Activated T-helper 2 cell treated with anti-CD3 and anti-CD28 coated beads, Interferon-gamma antibody, Interleukin-2, Interleukin-4, amounts not matched to agents 10 μg/mL and 5 μg/mL and 100 μg/mL, durations not matched to agents 14 hours and 24 hours and 36 hours (primary cell): Measurements from ENCODE around the gene MYCT1. TPM values are rescaled to one million over a fixed set of nuclear protein-coding genes. Genes with fewer than 3 reads are reported as not detected.
"Not testable (repeated sequence)": the region's sequence is repeated elsewhere in the genome, so short reads cannot be mapped to it uniquely, and the experiment has no call there.

Experiments
- DNase-seq: peaks from one replicate; pipeline ENCODE4 v3.0.0; 2021; ENCODE audit warnings: low spot score
- H3K27ac Mint-ChIP-seq: one replicate; pipeline ENCODE4 v1.8.0; 2021; ENCODE audit warnings: mixed read lengths
- H3K27me3 Mint-ChIP-seq: one replicate; pipeline ENCODE4 v1.8.0; 2021; ENCODE audit warnings: low read depth, mixed read lengths
- H3K36me3 Mint-ChIP-seq: one replicate; pipeline ENCODE4 v1.8.0; 2021; ENCODE audit warnings: low read depth, mixed read lengths
- H3K4me1 Mint-ChIP-seq: one replicate; pipeline ENCODE4 v1.8.0; 2021; ENCODE audit warnings: low read depth, mixed read lengths
- H3K4me3 Mint-ChIP-seq: one replicate; pipeline ENCODE4 v1.8.0; 2021; ENCODE audit warnings: low read depth, mild to moderate bottlenecking, moderate library complexity, mixed read lengths
- H3K9me3 Mint-ChIP-seq: one replicate; pipeline ENCODE4 v1.8.0; 2021; ENCODE audit warnings: mixed read lengths
- intact Hi-C: fragments of 100-400 bp; cut with micrococcal nuclease; formaldehyde crosslinking; loops from one replicate; pipeline ENCODE4 v1.15.1; 2023
- total RNA-seq: library from RNA; stranded (reverse); gene quantifications from 2 replicates; pipeline ENCODE4 v1.2.3, GENCODE V29; 2022

MYCT1 gene
- total RNA-seq, 1 donor from 2014 or later, result not detected

- no peaks in the 10 kb centered on the region for H3K36me3 Mint-ChIP-seq
- H3K27ac Mint-ChIP-seq, result no peak overlapping the region
- H3K27me3 Mint-ChIP-seq, result peaks cover 7% of the 10 kb centered on the region
- no peaks in the 10 kb centered on the region for H3K9me3 Mint-ChIP-seq
- no peak overlapping the region for H3K4me3 Mint-ChIP-seq
- no peak for DNase-seq
- intact Hi-C loops, result no loop called here
- H3K4me1 Mint-ChIP-seq, result no peaks in the 10 kb centered on the region
Measured at GRCh38 chr6:152696522-152696921, 1.2 kb upstream of the MYCT1 start.

- Mint-ChIP-seq H3K27me3 (peaks cover 10% of the 10 kb centered on the region), H3K36me3 (no peaks in the 10 kb centered on the region), H3K4me1 (no peaks in the 10 kb centered on the region), H3K9me3 (no peaks in the 10 kb centered on the region), H3K4me3 (no peak overlapping the region), H3K27ac (no peak overlapping the region)
- no peak for DNase-seq
- intact Hi-C loops, result no loop called here
Measured at GRCh38 chr6:152698692-152699091, 995 bp downstream of the MYCT1 start.

- Mint-ChIP-seq H3K27ac (no peak overlapping the region), H3K4me3 (no peak overlapping the region), H3K27me3 (peaks cover 10% of the 10 kb centered on the region), H3K9me3 (no peaks in the 10 kb centered on the region), H3K4me1 (no peaks in the 10 kb centered on the region), H3K36me3 (no peaks in the 10 kb centered on the region)
- no peak for DNase-seq
- intact Hi-C loops, result no loop called here
Measured at GRCh38 chr6:152700427-152700826, 2.7 kb downstream of the MYCT1 start.

GRCh38 chr6:152701081-152701862 lies 3.6 kb downstream of the MYCT1 start:
- no peak overlapping the region for H3K27ac Mint-ChIP-seq
- no peak for DNase-seq
- intact Hi-C loops, result no loop called here
- H3K36me3 Mint-ChIP-seq, result no peaks in the 10 kb centered on the region
- H3K27me3 Mint-ChIP-seq, result peaks cover 10% of the 10 kb centered on the region
- H3K9me3 Mint-ChIP-seq, result no peaks in the 10 kb centered on the region
- H3K4me1 Mint-ChIP-seq, result no peaks in the 10 kb centered on the region
- no peak overlapping the region for H3K4me3 Mint-ChIP-seq

GRCh38 chr6:152701863-152702401 lies 4.2 kb downstream of the MYCT1 start:
- intact Hi-C loops, result no loop called here
- DNase-seq, result no peak
- H3K27me3 Mint-ChIP-seq, result peaks cover 10% of the 10 kb centered on the region
- H3K4me3 Mint-ChIP-seq, result no peak overlapping the region
- H3K36me3 Mint-ChIP-seq, result no peaks in the 10 kb centered on the region
- H3K4me1 Mint-ChIP-seq, result no peaks in the 10 kb centered on the region
- no peaks in the 10 kb centered on the region for H3K9me3 Mint-ChIP-seq
- no peak overlapping the region for H3K27ac Mint-ChIP-seq

GRCh38 chr6:152703750-152704149 lies 6.1 kb downstream of the MYCT1 start:
- H3K9me3 Mint-ChIP-seq, intact Hi-C loops, H3K27ac Mint-ChIP-seq, H3K27me3 Mint-ChIP-seq, H3K4me3 Mint-ChIP-seq, H3K36me3 Mint-ChIP-seq, H3K4me1 Mint-ChIP-seq, DNase-seq: not testable (repeated sequence)

GRCh38 chr6:152705327-152705726 lies 7.6 kb downstream of the MYCT1 start:
- DNase-seq, result no peak
- Mint-ChIP-seq H3K27me3 (peaks cover 7% of the 10 kb centered on the region), H3K36me3 (no peaks in the 10 kb centered on the region), H3K4me1 (no peaks in the 10 kb centered on the region), H3K4me3 (no peak overlapping the region), H3K9me3 (no peaks in the 10 kb centered on the region), H3K27ac (no peak overlapping the region)
- intact Hi-C loops, result no loop called here

- H3K4me3 Mint-ChIP-seq, result no peak overlapping the region
- intact Hi-C loops, result no loop called here
- no peak for DNase-seq
- H3K36me3 Mint-ChIP-seq, result no peaks in the 10 kb centered on the region
- H3K27me3 Mint-ChIP-seq, result no peaks in the 10 kb centered on the region
- no peaks in the 10 kb centered on the region for H3K4me1 Mint-ChIP-seq
- H3K9me3 Mint-ChIP-seq, result peaks cover 7% of the 10 kb centered on the region
- H3K27ac Mint-ChIP-seq, result no peak overlapping the region
Measured at GRCh38 chr6:152716322-152716721, 18.6 kb downstream of the MYCT1 start.

- Mint-ChIP-seq H3K4me1 (no peaks in the 10 kb centered on the region), H3K9me3 (no peaks in the 10 kb centered on the region), H3K27ac (no peak overlapping the region), H3K27me3 (no peaks in the 10 kb centered on the region), H3K4me3 (no peak overlapping the region), H3K36me3 (no peaks in the 10 kb centered on the region)
- DNase-seq, result no peak
- intact Hi-C loops, result no loop called here
Measured at GRCh38 chr6:152720974-152721373, 23.3 kb downstream of the MYCT1 start.

- Mint-ChIP-seq H3K4me1 (no peaks in the 10 kb centered on the region), H3K27me3 (no peaks in the 10 kb centered on the region), H3K4me3 (no peak overlapping the region), H3K36me3 (no peaks in the 10 kb centered on the region), H3K27ac (no peak overlapping the region), H3K9me3 (no peaks in the 10 kb centered on the region)
- DNase-seq, result no peak
- intact Hi-C loops, result no loop called here
Measured at GRCh38 chr6:152721956-152722355, 24.3 kb downstream of the MYCT1 start.

- H3K27ac Mint-ChIP-seq, result no peak overlapping the region
- H3K4me1 Mint-ChIP-seq, result no peaks in the 10 kb centered on the region
- H3K9me3 Mint-ChIP-seq, result no peaks in the 10 kb centered on the region
- no peaks in the 10 kb centered on the region for H3K27me3 Mint-ChIP-seq
- H3K36me3 Mint-ChIP-seq, result no peaks in the 10 kb centered on the region
- intact Hi-C loops, result no loop called here
- no peak overlapping the region for H3K4me3 Mint-ChIP-seq
- no peak for DNase-seq
Measured at GRCh38 chr6:152723398-152723797, 25.7 kb downstream of the MYCT1 start.

- no peaks in the 10 kb centered on the region for H3K27me3 Mint-ChIP-seq
- H3K4me3 Mint-ChIP-seq, result no peak overlapping the region
- DNase-seq, result no peak
- no peaks in the 10 kb centered on the region for H3K9me3 Mint-ChIP-seq
- intact Hi-C loops, result no loop called here
- H3K27ac Mint-ChIP-seq, result no peak overlapping the region
- H3K36me3 Mint-ChIP-seq, result no peaks in the 10 kb centered on the region
- no peaks in the 10 kb centered on the region for H3K4me1 Mint-ChIP-seq
Measured at GRCh38 chr6:152726313-152726712, 28.6 kb downstream of the MYCT1 start.

- Mint-ChIP-seq H3K36me3 (no peaks in the 10 kb centered on the region), H3K27ac (no peak overlapping the region), H3K9me3 (no peaks in the 10 kb centered on the region), H3K27me3 (no peaks in the 10 kb centered on the region), H3K4me1 (no peaks in the 10 kb centered on the region), H3K4me3 (no peak overlapping the region)
- intact Hi-C loops, result no loop called here
- DNase-seq, result no peak
Measured at GRCh38 chr6:152727507-152727906, 29.8 kb downstream of the MYCT1 start.
